Smooth muscle cell of the umbilical artery (primary cell): ENCODE measurements around the gene ZSCAN21. TPM values are rescaled to one million over a fixed set of nuclear protein-coding genes. Genes with fewer than 3 reads are reported as not detected.

ENCODE experiments used
- total RNA-seq: library from RNA; depleted of rRNA; stranded (reverse); fragments of >200 nt; gene quantifications from 2 replicates; pipeline ENCODE4 v1.2.3, GENCODE V29; 2014

ZSCAN21 gene
- 7.4 and 8.9 TPM in 2 replicates for total RNA-seq

DNA sequence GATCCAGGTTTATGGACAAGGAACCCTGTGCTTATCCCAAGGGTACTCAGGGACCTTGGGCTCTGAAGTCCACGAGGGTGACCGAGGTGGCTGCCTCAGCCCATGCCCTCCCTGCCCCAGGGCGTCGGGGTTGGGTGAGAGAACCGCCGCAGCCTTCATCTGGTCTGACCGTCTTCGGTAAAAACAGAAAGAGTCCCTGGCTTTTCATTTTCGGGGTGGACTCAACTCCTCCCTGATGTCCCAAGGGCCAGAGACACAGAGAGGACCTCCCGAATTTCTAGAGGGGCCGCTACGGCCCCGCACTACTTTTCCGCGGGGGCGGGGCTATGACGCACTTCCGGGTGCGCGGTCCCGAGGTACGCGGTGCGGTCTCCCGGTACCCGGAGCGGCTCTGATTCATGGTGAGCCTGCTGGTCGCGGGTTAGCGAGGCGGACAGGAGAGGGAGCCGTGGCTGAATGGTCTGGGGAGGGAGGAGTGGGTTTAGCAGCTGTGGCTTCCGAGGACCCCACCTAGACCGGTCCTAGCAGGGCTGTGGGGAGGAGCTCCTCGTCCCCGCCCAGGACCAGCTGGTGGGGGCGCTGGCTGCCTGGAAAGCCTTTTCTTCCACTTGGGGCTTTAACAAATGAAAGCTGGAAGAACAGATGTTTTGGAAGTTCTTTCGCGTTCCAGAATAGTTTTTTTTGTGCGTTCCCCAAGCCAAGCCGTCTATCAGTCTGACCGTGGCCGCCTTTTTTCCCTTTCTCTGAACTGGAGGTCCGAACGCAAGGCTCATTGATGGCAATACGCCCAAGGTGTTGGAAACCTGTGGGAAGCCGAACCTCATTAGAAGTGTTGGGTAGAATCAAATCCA, at the start of gene ZSCAN21:
ZSCAN21 (plus strand) TSS at position 334 of the 851 bp plus-strand sequence. CDS start 7,233 bp downstream, outside the sequence.

GRCh38 chr7:100015232-100016214, 34.1 kb upstream of the ZSCAN21 start, which contains the start of gene ZKSCAN1:
Gene ZKSCAN1, plus strand, starts transcription at chr7:100015596. Its CDS starts 7,911 bp downstream, at chr7:100023507.

GRCh38 chr7:100081535-100082102, 32.0 kb downstream of the ZSCAN21 start, which contains the start of gene ZNF3:
Gene ZNF3, minus strand, starts transcription at chr7:100081723. Its CDS starts 4,366 bp downstream, at chr7:100077357.

GRCh38 chr7:100088621-100089457, 39.3 kb downstream of the ZSCAN21 start, which contains the start of gene COPS6:
Gene COPS6, plus strand, starts transcription at chr7:100088969. Its CDS starts 22 bp downstream, at chr7:100088991.

DNA sequence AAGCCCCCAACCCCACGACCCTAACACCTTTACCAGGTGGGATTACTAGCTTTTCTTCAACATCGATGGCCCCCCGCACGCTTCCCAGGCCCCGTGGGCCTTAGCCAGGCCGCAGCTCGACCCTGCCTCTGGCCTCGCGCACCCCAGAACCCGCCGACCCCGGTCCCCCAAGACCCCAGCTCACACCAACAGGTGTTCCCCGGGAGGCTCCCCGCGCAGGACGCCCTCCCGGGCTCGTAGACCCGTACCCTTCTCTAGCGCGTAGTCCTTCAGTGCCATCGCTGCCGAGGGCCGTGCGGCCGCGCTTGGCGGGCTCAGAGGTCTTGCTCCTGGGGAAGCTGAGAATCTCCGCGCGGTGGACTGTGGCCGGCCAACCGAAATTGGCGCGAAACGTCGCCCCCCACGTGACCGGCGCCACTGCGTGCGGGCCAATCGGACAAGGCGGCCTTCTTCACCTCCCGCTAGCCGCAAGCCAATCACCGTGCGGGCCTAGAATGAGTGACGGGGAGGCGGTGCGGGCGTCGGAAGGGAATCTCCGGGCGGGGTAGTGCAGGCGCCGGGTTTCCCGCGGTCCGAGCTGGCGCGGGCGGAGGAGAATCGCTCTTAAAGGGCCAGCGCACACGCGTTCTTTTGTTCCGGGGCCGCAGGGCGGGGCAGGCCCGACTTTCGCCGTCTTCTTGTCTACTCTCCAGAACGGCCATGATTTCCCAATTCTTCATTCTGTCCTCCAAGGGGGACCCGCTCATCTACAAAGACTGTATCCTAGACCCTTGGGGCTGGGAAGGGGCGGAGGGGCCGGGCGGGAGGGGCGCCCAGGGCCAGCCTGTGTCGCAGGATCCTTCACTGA, 51.7 kb downstream of the ZSCAN21 start, which contains the start of the genes AP4M1 and MCM7:
AP4M1 (plus strand) TSS at position 628 of the 847 bp plus-strand sequence; CDS start at position 700, 72 bp downstream.
MCM7 (minus strand) TSS at position 382 of the 847 bp plus-strand sequence; CDS start at position 279, 103 bp downstream.

Other genes starting within 250 kb of the ZSCAN21 start
- not detected in 2 replicates for gene CYP3A43, start 221.8 kb upstream of the ZSCAN21 start, total RNA-seq
- not detected in 2 replicates for gene OR2AE1, start 172.7 kb upstream of the ZSCAN21 start, total RNA-seq
- 28.3 and 29.7 TPM in 2 replicates for gene TRIM4, start 130.2 kb upstream of the ZSCAN21 start, total RNA-seq
- not detected in 2 replicates for gene GJC3, start 120.2 kb upstream of the ZSCAN21 start, total RNA-seq
- gene AZGP1, start 73.7 kb upstream of the ZSCAN21 start, total RNA-seq: 0.32 TPM in 1 of 2 replicates, not detected in the other
- 46.6 and 48.1 TPM in 2 replicates for gene ZKSCAN1, start 34.2 kb upstream of the ZSCAN21 start, total RNA-seq
- gene ZNF3, start 31.9 kb downstream of the ZSCAN21 start, total RNA-seq: 26.4 and 30.4 TPM in 2 replicates
- gene COPS6, start 39.2 kb downstream of the ZSCAN21 start, total RNA-seq: 70.4 and 107 TPM in 2 replicates
- gene MCM7, start 51.6 kb downstream of the ZSCAN21 start, total RNA-seq: 14.6 and 57.5 TPM in 2 replicates
- 26.1 and 40.4 TPM in 2 replicates for gene AP4M1, start 51.9 kb downstream of the ZSCAN21 start, total RNA-seq
- gene TAF6, start 69.6 kb downstream of the ZSCAN21 start, total RNA-seq: 47.8 and 83.0 TPM in 2 replicates
- 33.4 and 61.5 TPM in 2 replicates for gene CNPY4, start 69.9 kb downstream of the ZSCAN21 start, total RNA-seq
- gene MBLAC1, start 77.2 kb downstream of the ZSCAN21 start, total RNA-seq: 1.8 and 2.2 TPM in 2 replicates
- 30.5 and 91.8 TPM in 2 replicates for gene LAMTOR4, start 99.1 kb downstream of the ZSCAN21 start, total RNA-seq
- 5.9 and 8.3 TPM in 2 replicates for gene TRAPPC14, start 108.9 kb downstream of the ZSCAN21 start, total RNA-seq
- gene GAL3ST4, start 118.8 kb downstream of the ZSCAN21 start, total RNA-seq: 2.1 and 6.1 TPM in 2 replicates
- 3.9 and 6.0 TPM in 2 replicates for gene GPC2, start 127.6 kb downstream of the ZSCAN21 start, total RNA-seq
- gene STAG3, start 128.1 kb downstream of the ZSCAN21 start, total RNA-seq: 0.88 and 1.2 TPM in 2 replicates
- not detected in 2 replicates for gene PVRIG, start 170.2 kb downstream of the ZSCAN21 start, total RNA-seq